Activated effector memory CD4-positive, alpha-beta T cell treated with Interleukin-2 at 50 U/mL for 16 hours (primary cell): ENCODE results near the gene PPP1R9A.
"Not testable (repeated sequence)": the region's sequence is repeated elsewhere in the genome, so short reads cannot be mapped to it uniquely, and the experiment has no call there.

Experiments used
- DNase-seq: peaks from one replicate; pipeline ENCODE4 v3.0.0-alpha.2; 2020

The PPP1R9A gene

DNA sequence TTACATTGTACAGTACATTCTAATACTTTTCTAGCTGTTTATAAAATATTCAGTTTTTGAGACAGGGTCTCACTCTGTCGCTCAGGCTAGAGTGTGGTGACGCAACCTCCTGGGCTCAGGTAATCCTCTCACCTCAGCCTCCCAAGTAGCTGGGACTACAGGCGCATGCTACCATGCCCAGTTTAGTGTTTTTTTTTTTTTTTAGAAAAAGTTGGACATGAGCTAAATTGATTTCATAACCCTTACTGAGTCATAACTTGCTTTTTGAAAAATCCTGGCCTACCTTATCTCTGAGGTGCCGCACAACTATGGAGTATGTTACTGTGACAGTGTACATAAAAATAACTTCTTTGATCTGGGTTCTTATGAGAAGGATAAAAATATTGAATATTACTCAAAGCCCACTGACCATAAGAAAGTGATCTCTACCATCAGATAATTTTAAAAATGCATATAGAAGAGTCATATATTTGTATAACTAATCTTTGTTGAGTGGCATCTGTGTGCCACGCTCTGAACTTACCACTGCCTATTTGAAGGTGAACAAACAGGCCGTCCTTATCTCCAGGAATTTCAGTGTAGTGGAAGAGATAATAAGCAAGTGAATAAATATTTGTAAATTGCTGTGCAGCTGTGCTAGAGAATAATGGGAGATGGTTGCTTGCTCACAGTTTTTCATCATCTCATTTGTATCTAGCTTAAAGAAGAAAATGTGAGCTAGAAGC lies 73.2 kb downstream of the PPP1R9A start:
- DNase-seq = no peak

DNA sequence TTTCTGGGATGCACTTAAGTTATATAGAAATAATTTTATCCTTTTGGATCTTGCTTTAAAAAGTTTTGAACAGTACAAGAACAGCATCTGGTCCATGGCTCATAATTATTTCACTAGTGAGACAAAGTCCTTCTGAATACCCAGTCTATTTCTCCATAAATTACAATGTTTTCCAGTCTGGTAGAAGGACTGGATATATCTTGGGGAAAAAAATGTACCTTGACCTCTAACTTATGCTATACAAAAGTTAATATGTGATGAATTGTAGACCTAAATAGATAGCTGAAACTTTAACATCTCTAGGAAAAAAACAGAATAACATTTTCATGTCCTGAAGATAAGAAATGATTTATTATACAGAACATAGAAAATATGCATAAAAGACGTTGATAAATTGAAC lies 88.5 kb downstream of the PPP1R9A start:
- DNase-seq = no peak

- DNase-seq = no peak
Measured at GRCh38 chr7:94996369-94996768, 89.0 kb downstream of the PPP1R9A start.

GRCh38 chr7:94997547-94997946 lies 90.2 kb downstream of the PPP1R9A start:
- no peak for DNase-seq

DNA sequence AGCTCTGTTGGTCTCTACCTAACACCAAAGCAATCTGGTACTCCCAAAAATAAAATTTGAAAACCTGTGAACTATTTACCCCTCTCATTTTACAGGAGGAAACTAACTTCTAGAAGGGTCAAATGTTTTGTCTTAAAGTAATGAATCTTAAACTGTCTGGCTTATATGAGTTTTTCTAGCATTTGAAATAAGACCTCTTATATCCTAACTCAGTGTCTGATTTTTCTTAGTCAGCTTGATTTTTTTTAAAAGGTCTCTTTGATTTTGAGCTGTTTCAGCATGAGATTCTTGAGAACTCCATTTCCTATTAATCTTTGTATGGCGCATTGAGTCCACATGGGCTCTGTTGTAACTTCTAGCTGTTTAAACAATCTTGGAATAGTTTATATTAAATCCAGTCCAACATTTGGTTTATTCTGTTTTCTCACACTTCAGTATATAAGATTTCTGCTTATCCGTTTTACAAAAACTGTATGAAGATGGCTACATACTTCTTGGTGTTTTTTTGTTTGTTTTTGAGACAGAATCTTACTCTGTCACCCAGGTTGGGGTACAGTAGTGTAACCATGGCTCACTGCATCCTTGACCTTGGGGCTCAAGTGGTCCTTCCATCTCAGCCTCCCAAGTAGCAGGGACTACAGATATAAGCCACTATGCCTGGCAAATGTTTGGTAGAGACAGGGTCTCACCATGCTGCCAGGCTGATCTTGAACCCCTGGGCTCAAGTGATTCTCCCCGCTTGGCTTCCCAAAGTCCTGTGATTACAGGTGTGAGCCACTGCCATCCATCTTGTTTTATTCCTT lies 91.1 kb downstream of the PPP1R9A start:
- DNase-seq = no peak

GRCh38 chr7:94999069-94999351 lies 91.6 kb downstream of the PPP1R9A start:
- DNase-seq = no peak

GRCh38 chr7:94999601-95000000 lies 92.2 kb downstream of the PPP1R9A start:
- not testable (repeated sequence) for DNase-seq

DNA sequence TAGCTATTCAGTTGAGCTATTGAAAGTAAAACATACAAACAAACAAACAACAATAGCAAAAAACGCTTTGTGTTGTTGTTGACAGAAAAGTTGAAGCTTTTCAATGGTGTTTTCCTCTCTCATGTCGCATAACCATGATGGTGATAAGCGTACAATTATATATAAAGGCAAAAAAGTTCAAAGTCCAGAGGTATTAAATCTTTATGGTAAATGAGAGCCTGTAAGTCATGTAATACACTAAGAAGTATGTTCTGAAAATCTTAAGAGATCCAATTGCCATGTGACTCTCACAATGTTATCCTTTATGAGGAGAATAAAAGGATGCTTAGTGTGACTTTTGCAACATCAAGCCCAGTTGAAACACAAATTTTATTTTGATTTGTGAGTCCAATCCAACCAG lies 93.9 kb downstream of the PPP1R9A start:
- no peak for DNase-seq

- no peak for DNase-seq
Measured at GRCh38 chr7:95001815-95002561, 94.6 kb downstream of the PPP1R9A start.

DNA sequence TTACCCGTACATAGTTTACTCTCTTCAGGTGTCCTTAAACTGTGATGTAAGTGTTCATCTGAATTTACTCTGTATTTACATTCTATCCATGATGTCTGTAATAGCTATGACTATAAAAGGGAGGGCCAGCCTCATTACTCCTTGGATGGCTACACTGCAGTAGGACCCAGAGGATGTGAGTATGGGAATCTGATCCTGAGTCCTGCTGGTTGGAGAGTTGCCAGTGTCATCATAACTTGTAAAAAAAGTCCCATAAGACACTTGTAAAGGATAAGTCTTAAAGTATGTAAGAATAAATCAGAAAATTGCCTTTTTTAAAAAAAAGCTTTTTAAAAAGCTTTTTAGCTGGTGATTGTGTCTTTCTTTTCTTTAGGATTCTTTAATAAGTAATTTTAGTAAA lies 95.4 kb downstream of the PPP1R9A start:
- no peak for DNase-seq

- DNase-seq = no peak
Measured at GRCh38 chr7:95004618-95005247, 97.3 kb downstream of the PPP1R9A start.

- DNase-seq = no peak
Measured at GRCh38 chr7:95006010-95006409, 98.6 kb downstream of the PPP1R9A start.

DNA sequence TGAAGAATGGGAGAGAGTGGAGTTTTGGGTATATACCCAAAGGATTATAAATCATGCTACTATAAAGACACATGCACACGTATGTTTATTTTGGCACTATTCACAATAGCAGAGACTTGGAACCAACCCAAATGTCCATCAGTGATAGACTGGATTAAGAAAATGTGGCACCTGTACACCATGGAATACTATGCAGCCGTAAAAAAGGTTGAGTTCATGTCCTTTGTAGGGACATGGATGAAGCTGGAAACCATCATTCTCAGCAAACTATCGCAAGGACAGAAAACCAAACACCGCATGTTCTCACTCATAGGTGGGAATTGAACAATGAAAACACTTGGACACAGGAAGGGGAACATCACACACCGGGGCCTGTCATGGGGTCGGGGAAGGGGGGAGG lies 101.4 kb downstream of the PPP1R9A start:
- not testable (repeated sequence) for DNase-seq

DNA sequence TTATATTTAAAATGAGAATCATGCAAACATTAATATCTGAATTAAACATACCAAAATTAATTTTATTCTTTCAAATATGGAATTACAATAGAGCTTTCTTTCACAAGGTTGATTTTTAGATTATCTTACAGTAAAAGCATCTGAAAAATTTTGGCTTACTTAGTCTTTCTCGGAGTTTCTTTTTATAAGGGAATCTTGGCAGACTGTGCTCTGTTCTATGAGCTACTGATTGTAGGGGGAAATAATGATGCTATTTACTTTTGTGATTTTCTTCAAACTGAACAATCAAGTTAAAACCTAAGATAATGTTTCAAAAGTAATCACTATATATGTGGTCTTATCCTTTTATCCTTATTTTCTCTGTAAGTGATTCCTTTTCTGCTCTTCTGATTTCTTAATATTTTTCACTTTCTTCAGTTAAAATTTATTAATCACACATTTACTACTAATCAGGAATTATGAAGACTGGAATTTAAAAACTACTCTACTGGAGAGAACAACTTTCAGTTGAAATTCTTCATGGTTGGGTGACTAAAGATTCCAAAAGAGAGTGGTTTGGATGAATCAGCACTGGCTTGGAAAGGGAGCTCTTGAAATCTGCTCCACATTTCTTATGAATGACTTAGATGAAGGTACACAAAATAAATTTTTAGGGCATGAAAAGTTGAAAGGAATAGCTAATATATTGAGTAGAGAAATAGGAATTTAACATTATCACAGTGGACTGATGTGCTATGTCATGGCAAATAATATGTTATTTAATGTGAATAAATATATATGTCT lies 103.9 kb downstream of the PPP1R9A start:
- no peak for DNase-seq

GRCh38 chr7:95011995-95012394 lies 104.6 kb downstream of the PPP1R9A start:
- DNase-seq = no peak

GRCh38 chr7:95018021-95018420 lies 110.6 kb downstream of the PPP1R9A start:
- DNase-seq = no peak

DNA sequence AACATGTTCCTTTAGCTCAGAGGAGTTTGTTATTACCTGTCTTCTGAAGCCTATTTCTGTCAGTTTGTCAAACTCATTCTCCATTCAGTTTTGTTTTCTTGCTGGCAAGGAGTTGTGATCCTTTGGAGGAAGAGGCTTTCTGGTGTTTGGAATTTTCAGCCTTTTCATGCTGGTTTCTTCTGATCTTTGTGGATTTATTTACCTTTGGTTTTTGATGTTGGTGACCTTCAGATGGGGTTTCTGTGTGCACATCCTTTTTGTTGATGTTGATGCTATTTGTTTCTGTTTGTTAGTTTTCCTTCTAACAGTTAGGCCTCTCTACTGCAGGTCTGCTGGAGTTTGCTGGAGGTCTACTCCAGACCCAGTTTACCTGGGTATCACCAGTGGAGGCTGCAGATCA lies 118.6 kb downstream of the PPP1R9A start:
- DNase-seq = no peak

DNA sequence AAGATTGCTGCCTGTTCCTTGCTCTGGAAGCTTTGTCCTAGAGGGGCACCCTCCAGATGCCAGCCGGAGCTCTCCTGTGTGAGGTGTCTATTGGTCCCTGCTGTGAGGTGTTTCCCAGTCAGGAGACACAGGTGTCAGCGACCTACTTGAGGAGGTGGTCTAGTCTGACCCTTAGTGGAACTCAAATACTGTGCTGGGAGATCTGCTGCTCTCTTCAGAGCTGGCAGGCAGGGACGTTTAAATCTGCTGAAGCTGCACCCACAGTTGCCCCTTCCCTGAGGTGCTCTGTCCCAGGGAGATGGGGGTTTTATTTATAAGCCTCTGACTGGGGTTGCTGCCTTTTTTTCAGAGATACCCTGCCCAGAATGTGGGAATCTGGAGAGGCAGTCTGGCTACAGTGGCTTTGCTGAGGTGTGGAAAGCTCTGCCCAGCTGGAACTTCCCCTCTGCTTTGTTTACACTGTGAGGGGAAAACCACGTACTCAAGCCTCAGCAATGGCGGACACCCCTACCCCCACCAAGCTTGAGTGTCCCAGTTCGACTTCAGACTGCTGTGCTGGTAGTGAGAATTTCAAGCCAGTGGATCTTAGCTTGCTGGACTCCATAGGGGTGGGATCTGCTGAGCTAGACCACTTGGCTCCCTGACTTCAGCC lies 119.2 kb downstream of the PPP1R9A start:
- no peak for DNase-seq

GRCh38 chr7:95027234-95027872 lies 120.0 kb downstream of the PPP1R9A start:
- DNase-seq = no peak

DNA sequence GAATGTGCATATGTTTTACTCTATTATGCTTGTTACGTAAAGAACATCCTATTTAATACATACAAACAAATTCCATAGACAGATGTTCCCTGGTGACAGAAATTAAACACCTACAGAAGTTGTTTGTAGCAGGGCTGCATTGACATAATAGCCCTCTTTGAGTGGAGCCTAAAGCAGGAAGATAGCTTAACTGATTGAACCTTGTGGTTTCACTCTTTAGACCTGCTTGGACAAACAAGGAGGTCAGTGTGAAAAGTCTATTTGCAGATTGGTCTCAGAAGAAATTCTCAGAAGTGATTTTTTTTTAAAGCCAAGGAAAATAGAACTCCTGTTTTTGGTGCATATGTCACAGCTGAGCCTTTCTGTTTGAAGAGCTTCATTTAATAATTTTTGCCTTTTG lies 121.3 kb downstream of the PPP1R9A start:
- DNase-seq = no peak

GRCh38 chr7:95035295-95035694 lies 127.9 kb downstream of the PPP1R9A start:
- DNase-seq = no peak

- DNase-seq = no peak
Measured at GRCh38 chr7:95041031-95041430, 133.6 kb downstream of the PPP1R9A start.
